ENCODE results near the gene SCAMP4.

Gene SCAMP4

DNA sequence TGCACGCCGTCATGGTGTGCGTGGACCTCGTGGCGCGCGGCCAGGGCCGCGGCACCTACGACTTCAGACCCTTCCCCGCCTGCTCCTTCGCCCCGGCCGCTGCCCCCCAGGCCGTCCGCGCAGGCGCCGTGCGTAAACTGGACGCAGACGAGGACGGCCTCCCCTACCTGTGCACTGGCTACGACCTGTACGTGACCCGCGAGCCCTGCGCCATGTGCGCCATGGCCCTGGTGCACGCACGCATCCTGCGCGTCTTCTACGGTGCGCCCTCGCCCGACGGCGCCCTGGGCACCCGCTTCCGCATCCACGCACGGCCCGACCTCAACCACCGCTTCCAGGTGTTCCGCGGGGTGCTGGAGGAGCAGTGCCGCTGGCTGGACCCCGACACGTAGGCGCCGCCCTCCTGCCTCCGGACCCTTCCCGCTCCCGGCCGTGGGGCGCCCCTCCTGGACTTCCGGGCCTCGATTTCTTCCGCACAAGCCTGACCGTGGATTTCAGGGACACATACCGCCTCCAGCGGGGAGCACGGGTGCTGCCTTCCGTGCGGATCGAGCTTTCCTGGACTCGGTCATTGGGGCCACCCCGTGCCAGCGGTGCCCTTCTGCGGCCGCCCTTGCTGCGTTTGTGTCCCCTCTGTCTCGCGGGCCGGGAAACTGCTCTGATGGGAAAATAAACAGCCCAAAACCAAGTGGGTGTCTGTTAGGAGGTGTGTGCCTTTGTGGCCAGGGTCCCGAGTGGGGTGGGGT is 7.7 kb downstream of the SCAMP4 start:
- in situ Hi-C loops (cut with MboI; ENCODE audit: low sequenced_read_pairs), result no loop called here

DNA sequence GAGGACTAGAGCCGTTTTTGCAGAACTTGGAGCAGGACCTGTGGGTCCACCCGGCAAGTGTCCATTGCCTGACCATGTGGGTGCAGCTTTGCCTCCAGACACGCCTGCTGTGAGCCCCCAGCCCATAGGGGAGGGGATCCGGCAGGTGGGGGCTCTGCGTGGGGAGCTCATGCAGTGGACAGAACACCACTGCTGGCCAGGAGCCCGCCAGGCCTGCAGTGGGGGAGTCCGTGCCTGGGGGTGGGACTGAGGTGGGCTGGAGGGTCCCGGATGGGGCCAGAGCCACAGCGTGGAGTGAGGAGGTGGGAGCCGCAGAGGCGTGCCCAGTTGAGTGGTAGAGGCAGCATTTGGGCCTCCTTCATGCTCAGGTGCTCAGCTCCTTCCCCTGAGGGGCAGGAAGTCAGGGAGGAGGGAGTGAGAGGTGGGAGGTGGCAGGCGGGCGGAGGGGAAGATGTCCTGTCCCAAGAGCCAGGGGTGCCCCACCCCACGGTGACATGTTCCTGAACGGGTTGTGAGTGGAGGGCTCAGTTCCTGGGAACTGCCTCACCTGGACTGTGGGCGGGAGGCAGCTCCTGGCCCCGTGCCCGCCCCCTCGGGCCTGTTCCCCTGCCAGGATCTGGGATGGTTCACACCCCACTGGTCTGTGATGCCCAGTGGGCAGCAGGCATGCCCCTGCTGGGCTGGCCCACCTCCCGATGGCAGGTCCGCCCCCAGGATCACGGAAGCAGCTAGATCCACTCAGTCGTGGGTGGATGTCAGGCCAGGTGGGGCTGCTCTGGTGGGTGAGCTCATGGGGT is 8.8 kb downstream of the SCAMP4 start:
- in situ Hi-C loops (cut with MboI; ENCODE audit: low sequenced_read_pairs), result no loop called here

DNA sequence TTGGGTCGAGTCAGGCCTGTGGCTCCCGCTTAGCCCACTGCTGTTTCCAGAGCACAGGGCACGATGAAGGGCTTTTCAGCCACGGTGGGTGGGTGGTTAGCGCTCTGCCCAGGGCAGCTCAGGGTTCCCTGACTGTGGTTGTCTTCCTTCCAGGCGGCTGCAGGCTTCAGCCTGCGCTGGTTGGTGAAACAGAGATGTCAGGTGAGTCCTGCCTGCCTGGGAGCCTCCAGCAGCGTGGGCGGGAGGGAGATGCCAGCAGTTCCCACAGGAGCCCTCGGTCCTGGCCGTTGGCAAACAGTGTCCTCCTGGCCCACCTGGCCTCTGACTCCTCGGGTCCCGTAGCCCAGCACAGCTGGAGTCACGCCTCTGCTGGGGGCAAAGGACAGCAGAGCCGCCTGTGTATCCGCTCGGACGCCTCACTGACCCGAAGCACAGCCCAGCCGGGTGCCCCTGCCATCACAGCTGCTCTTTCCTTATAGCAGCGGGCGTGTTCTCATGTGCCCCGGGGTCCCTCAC is 9.7 kb downstream of the SCAMP4 start:
- in situ Hi-C loops (cut with MboI; ENCODE audit: low sequenced_read_pairs), result no loop called here

DNA sequence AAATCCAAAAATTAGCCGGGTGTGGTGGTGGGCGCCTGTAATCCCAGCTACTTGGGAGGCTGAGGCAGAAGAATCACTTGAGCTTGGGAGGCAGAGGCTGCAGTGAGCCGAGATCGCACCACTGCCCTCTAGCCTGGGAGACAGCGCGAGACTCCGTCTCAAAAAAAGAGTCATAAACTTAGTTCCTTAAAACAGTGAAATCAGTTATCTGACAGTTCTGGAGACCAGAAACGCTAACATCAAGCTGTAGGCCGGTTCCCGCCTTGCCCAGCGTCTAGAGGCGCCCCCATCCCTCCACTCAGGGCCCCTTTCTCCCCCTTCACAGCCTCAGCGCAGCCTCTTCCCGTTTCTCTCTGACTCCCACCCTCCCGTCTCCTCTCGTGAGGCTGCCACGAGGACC is 11.9 kb downstream of the SCAMP4 start:
- in situ Hi-C loops (cut with MboI; ENCODE audit: low sequenced_read_pairs), result no loop called here

DNA sequence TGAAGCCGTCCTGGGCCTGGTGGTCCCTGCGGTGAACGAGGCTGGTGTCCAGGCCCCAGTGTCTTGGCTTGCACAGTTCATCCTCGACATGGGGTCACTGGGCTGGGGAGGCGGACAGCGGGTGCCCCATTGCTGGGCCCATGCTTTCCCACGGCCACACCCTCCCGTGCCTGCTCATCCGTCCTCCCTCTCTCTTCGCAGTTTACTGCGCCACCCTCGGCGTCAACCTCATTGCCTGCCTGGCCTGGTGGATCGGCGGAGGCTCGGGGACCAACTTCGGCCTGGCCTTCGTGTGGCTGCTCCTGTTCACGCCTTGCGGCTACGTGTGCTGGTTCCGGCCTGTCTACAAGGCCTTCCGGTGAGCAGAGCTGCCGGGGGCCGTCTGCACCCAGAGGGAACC is 12.7 kb downstream of the SCAMP4 start:
- in situ Hi-C loops (cut with MboI; ENCODE audit: low sequenced_read_pairs), result no loop called here

DNA sequence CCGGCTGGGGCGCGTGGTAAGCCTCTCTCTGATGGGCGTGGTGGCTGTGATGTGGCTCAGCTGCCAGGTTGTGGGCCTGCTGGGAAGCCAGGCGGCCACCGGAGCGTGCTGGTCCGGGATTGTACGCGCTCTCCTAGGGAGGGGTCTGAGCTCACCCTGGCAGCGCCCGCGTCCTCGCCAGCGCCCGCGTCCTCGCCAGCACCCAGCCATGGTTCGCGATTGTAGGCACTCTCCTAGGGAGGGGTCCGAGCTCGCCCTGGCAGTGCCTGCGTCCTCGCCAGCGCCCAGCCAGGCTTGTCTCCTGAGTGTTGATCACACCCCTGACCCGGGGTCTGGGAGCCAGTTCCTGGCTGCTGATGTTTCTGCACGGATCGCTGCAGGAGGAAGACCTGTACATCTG is 13.8 kb downstream of the SCAMP4 start:
- in situ Hi-C loops (cut with MboI; ENCODE audit: low sequenced_read_pairs), result no loop called here

DNA sequence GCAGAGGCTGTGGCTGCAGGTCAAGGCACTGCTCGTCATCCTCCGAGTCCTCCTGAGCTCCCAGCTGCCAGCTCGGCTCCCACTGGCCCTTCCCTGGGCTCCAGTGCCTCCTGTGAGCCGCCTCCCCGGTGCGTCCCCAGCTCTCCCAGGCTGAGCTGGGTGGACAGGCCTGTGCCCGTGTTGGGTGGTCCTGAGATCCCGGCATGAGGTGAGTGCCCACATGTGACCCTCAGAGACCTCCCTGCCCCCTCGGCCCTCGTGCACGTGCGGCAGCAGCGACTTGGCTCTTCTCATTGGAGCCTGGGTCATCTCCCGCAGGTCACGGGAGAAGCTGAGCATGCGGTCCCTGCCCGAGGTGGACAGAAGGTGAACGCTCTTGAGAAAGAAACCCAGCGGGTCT is 15.4 kb downstream of the SCAMP4 start:
- in situ Hi-C loops (cut with MboI; ENCODE audit: low sequenced_read_pairs), result no loop called here

DNA sequence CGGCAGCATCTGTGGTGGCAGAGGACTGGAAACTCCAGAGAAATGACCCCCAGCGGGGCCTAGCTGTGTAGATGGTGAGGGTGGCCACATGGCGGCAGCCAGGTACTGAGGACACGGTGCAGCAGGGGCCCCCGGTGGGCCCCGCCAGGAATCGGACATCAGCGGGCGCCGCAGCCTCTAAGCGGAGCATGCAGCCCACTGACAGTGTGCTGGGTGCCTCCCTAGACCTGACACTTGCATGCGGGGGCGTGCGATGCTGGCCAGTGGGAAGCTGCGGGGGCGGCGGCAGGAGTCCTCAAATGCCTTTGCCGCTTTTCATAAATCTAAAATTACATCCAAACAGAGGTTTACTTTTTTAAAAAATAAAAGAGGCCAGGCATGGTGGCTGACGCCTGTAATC is 16.1 kb downstream of the SCAMP4 start:
- in situ Hi-C loops (cut with MboI; ENCODE audit: low sequenced_read_pairs), result no loop called here

DNA sequence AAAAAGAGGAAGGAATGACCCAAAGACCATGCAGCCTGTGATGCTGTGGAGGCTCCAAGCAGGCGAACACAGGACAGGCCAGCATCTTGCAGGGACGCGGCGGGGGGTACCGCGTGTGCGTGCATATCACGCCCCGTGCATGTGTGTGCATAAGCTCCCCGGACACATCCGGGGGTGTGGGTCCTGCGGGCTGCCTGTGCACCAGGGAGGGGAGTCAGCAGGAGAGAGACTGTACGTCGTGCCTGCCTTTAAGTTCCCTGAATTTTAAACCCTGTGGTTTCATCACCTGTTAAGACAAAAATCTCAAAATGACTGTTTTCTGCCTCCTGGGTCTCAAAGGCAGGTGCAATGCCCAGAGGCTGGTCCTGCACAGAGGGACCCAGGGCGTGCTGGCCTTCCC is 16.6 kb downstream of the SCAMP4 start:
- in situ Hi-C loops (cut with MboI; ENCODE audit: low sequenced_read_pairs), result no loop called here

DNA sequence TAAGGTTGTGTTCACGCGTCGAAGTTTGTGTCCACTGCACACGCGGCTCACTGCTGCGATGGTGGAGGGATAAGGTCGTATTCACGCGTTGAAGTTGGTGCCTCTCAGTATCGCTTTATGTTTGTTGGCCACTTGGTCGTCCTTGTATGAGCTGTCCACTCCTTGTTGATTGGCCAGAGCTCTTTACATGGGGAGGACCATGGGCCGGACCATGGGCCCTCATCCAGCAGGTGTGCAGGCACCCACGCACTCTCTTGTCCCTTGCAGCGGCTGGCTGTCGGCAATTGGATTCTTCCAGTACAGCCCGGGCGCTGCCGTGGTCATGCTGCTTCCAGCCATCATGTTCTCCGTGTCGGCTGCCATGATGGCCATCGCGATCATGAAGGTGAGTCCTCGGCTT is 17.6 kb downstream of the SCAMP4 start:
- in situ Hi-C loops (cut with MboI; ENCODE audit: low sequenced_read_pairs), result no loop called here

DNA sequence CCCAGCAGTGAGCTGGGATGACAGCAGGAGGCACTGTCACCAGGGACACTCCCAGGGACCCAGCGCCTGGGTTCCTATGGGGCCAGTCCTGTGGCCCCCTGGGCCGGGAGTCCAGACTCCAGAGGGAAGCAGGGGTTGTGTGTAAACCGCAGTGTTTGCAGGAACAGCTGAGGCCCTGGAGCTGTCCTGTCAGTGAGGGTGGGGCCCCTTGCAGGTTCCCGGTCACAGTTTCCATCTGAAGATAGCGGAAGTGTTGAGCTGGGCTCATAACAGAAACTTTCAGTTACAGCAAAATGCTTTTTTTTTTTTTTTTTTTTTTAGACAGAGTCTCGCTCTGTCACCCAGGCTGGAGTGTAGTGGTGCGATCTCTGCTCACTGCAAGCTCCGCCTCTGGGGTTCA is 18.1 kb downstream of the SCAMP4 start:
- in situ Hi-C loops (cut with MboI; ENCODE audit: low sequenced_read_pairs), result no loop called here

DNA sequence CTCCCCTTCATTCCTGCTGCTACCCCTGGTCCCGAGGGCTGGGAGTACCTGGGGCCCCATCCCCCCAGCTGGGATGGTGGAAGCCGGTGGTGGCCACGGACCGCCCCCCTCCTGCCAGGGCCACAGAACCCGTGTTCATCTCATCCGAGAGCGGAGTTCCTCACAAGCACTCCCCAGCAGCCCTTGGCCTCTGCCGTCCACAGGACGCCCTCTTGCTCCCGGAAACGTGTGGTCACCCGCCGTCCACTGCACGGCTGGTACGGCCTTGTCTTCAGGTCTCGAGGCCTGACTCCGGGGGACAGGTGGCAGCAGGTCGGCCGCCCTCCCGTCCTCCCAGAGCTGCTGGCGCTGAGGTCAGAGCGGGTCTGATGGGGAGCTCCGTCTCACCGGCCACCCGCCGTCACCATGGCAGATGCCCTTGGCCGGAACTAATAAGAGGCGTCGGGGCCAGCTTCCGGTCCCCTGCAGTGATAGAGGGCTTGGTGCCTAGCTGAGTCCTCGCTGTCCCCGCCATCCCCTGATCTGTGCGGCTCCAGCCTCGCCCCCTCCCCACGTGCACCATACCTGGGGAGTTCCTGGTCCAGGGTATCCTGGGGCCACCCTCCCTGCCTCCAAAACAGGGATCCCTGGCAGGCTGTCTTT is 19.2 kb downstream of the SCAMP4 start:
- in situ Hi-C loops (cut with MboI; ENCODE audit: low sequenced_read_pairs), result no loop called here

DNA sequence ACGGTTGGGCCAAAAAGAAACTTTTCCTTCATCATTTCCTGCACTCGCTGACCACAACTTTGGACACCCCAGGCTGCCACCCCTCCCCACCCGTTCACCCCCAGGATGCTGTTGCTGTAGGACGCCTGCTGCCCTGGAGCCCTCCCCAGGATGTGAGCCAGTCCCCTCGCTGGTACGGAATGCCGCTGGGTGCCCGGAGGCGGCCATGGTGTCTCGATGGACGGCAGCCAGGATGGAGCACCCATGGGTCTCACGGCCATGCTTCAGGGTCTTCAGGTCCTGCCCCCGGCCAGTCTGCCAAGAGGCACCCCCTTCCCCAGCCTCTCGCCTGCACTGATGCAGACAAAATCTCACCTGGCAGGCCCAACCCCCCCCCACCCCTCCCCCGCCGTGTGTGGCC is 20.3 kb downstream of the SCAMP4 start:
- in situ Hi-C loops (cut with MboI; ENCODE audit: low sequenced_read_pairs), result no loop called here

DNA sequence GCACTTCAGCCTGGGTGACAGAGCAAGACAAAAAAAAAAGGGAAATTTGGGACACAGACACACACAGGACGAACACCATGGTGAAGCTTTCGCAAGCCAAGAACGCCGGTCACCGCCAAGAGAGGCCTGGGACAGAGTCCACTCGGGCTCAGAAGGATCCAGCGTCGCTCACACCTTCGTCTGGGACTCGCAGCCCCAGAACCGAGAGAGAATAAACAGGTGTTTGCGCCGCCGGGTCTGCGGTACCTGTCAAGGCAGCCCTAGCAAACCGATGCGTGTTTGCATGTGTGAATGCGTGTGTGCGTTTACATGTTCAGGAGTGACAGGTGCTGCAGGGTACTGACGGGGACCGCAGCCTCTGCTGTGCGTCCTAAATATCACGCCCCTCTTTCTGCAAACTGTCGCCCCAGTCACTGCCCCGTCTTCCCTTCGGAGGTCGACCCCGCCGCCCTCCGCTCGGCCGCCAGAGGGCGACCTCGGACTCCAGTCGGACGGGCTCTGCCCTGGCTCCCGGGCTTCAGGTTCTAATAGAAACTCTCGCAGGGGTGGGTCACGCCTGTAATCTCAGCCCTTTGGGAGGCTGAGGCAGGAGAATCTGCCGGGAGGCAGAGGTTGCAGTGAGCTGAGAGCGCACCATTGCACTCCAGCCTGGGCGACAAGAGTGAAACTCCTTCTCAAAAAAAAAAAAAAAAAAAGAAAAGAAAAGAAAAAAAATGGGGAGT is 24.0 kb downstream of the SCAMP4 start:
- in situ Hi-C loops (cut with MboI; ENCODE audit: low sequenced_read_pairs), result no loop called here

DNA sequence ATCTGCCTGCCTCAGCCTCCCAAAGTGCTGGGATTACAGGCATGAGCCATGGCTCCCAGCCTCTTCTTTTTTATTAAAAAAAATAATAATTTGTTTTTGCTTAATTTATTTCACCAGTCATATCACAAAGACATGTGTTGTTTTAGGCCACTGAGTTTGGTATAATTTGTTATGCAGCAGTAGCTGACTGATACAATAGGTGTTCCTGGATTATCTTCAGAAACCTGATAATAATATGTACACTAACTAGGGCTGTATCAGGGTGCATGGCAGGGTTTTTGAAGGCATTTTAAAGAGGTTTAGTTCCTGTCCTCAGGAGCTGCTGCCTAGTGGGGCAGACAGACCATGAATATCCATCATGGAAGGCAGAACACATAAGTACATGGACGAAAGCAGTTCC is 26.2 kb downstream of the SCAMP4 start:
- in situ Hi-C loops (cut with MboI; ENCODE audit: low sequenced_read_pairs), result no loop called here

DNA sequence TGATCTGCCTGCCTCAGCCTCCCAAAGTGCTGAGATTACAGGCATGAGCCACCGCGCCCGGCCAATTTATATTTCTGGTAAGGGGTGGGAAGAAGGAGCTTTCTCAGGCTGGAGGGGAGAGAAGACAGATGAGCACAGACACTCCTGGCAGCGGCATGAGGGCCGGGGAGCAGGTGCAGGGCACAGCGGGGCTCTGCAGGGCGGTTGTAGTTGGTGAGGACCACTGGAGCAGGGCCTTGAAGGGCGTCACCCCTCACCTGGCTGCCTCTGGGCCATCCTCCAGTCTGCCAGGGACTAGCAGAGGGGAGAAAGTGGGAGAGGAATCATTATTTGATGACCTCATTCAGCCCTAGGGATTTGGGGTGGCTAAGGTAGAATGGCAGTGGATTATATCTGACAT is 27.2 kb downstream of the SCAMP4 start:
- in situ Hi-C loops (cut with MboI; ENCODE audit: low sequenced_read_pairs), result no loop called here

DNA sequence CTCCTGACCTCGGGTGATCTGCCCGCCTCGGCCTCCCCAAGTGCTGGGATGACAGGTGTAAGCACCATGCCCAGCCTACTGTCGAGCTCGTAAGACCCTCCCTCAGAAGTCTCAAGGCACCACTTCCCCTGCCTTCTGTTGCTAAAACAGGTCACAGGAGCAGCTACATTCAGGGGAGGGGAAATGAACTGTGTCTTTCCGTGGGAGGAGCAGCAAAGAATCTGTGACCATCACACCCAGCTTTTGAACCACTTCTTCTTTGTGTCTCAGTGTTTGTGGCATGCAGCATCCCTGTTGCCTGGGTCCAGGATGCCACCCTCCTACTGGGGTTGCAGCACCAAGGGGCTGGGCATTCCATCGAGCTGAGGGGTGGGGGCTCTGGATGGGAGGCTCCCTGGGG is 28.0 kb downstream of the SCAMP4 start:
- in situ Hi-C loops (cut with MboI; ENCODE audit: low sequenced_read_pairs), result no loop called here

DNA sequence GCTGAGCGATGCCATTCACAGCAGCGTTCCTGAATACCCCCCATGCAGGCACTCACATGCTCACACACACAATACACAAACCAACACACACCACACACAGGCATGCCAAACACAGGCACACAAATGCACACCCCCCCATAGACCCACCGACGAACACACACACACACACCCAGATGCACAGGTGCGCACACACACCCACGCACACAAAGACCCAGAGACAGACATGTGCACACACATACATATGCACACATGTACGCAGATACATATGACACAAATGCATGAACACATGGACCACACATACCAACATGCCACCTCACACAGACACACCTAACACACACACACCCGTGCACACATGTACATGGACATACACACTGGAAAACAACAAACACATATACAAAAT is 28.7 kb downstream of the SCAMP4 start:
- in situ Hi-C loops (cut with MboI; ENCODE audit: low sequenced_read_pairs), result no loop called here

DNA sequence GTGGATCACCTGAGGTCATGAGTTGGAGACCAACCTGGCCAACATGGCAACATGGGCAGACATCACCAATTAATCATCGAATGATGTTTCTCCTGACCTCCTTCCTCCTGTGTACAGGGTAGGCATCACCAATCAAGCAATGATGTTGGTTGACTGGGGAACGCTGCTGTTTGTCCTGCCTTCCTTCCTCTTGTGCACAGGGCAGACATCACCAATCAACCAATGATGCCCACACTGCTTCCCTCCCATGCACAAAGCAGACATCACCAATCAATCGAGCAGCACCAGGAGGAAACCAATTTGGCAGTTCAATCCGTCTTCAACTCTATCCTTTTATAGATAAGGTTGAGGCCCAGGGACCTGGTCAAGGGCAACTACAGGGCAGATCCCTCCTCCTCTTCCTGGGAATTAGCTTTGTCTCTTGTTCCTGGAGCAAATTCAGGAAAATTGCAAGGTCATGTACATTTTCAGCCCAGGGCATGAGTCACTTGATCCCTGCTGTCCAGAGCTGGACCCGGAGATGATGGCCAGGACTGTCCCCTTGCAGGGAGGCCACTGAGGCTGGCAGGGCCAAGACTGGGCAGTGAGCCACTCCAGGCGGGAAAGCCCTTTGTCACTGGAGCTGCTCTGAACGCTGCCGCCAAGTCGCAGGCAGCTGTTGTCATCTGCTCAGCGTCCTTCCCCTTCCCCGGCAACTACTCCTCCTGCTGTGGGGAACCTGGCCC is 30.4 kb downstream of the SCAMP4 start:
- in situ Hi-C loops (cut with MboI; ENCODE audit: low sequenced_read_pairs), result no loop called here

DNA sequence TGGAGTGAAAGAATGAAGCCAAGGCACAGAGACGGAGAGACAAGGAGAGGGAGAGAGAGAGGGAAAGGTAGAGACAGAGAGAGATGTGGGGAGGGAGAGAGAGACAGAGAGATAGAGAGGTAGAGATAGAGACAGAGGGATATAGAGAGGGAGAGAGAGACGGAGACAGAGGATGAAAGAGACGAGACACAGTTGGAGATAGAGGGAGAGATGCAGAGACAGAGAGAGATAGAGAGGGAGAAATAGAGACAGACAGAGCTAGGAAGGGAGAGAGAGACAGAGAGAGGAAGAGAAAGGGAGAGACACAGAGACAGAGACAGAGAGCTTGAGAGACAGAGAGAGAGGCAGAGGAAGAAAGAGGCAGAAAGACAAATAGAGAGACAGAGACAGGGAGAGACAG is 31.2 kb downstream of the SCAMP4 start:
- in situ Hi-C loops (cut with MboI; ENCODE audit: low sequenced_read_pairs), result no loop called here
